ENCODE measurements around the gene POLR2E. TPM values are rescaled to one million over a fixed set of nuclear protein-coding genes. Genes with fewer than 3 reads are reported as not detected.

POLR2E gene
- total RNA-seq, 1 experiment from 2014 or later = 141 TPM

DNA sequence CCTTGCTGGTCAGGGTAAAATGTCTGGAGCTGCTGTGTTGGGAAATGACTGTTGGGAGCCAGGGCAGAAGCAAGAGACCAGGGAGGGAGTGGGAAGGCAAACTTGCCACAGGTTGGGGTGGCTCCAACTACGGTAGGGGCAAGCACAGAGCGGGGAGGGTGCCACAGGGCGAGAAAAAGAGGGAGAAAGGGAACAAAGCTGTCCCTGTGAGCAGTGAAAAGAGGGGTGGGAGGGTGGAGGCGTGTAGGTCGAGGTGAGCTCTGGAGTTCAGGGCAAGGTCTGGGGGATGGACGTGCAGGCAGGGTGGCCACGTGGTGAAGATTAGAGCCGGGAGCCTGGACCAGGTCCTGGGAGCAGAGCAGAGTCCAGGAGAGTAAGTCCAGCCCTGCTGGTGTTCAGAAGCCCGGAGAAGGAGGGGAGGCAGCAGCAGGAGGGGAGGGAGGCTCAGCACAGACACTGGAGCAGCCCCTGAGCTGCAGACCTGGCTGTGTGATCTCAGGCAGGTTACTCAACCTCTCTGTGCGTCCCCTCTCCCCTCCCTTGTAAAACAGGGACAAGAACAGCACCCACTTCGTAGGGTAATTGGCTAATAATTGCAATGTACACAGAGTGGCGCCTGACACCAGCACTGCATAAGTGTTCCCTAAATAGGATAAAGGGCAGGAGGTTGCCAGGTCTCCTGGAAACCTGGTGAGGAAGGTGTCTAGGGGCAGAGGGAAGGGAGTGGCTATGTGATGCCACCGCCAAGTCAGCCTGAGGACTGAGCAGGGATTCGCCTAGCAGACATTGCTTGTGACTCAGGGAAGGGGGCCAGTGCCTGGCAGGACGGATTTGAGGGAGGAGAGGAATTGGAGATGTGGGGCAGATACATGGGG lies 3.2 kb upstream of the POLR2E start:
- CTCF ChIA-PET = no interaction called here
- H3K27me3 Mint-ChIP-seq (ENCODE audit: unreplicated experiment) = no peaks in the 10 kb centered on the region
- no peaks in the 10 kb centered on the region for H3K9me3 Mint-ChIP-seq (ENCODE audit: low read depth, unreplicated experiment)
- H3K4me1 Mint-ChIP-seq (ENCODE audit: low read depth, unreplicated experiment) = peaks cover 19% of the 10 kb centered on the region
- H3K4me3 Mint-ChIP-seq (ENCODE audit: low read depth, unreplicated experiment) = no peak overlapping the region
- intact Hi-C loops (cut with micrococcal nuclease; ENCODE audit: unreplicated experiment) = no loop called here
- no peak for DNase-seq
- BruUV-seq (replicated peaks) = no TSS peak
- H3K36me3 Mint-ChIP-seq (ENCODE audit: insufficient read depth, unreplicated experiment) = peaks cover 64% of the 10 kb centered on the region
- TF ChIP-seq, protein P1, sequence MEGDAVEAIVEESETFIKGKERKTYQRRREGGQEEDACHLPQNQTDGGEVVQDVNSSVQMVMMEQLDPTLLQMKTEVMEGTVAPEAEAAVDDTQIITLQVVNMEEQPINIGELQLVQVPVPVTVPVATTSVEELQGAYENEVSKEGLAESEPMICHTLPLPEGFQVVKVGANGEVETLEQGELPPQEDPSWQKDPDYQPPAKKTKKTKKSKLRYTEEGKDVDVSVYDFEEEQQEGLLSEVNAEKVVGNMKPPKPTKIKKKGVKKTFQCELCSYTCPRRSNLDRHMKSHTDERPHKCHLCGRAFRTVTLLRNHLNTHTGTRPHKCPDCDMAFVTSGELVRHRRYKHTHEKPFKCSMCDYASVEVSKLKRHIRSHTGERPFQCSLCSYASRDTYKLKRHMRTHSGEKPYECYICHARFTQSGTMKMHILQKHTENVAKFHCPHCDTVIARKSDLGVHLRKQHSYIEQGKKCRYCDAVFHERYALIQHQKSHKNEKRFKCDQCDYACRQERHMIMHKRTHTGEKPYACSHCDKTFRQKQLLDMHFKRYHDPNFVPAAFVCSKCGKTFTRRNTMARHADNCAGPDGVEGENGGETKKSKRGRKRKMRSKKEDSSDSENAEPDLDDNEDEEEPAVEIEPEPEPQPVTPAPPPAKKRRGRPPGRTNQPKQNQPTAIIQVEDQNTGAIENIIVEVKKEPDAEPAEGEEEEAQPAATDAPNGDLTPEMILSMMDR (IDR thresholded peaks at IDR 0.05; ENCODE audit: unreplicated experiment) = no peak
- peak overlapping the region; percentile 77 for H3K27ac Mint-ChIP-seq (ENCODE audit: unreplicated experiment)

DNA sequence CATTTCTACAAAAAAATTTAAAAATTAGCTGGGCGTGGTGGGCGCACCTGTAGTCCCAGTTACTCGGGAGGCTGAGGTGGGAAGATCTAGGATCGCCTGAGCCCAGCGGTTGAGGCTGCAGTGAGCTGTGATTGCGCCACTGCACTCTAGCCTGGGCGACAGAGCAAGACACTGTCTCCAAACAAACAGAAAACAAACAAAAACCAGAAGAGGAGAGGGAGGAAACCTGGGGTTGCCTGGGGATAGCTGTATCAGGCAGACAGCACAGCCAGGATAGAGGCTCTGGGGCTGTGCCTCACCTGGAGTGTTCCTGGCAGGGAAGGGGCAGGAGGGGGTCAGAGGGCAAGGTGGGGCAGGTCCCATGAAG lies 2.6 kb upstream of the POLR2E start:
- intact Hi-C loops (cut with micrococcal nuclease; ENCODE audit: unreplicated experiment) = no loop called here
- Mint-ChIP-seq H3K4me3 (ENCODE audit: low read depth, unreplicated experiment) (no peak overlapping the region), H3K27ac (ENCODE audit: unreplicated experiment) (peak overlapping the region; percentile 77), H3K4me1 (ENCODE audit: low read depth, unreplicated experiment) (peaks cover 19% of the 10 kb centered on the region), H3K36me3 (ENCODE audit: insufficient read depth, unreplicated experiment) (peaks cover 60% of the 10 kb centered on the region), H3K9me3 (ENCODE audit: low read depth, unreplicated experiment) (no peaks in the 10 kb centered on the region), H3K27me3 (ENCODE audit: unreplicated experiment) (no peaks in the 10 kb centered on the region)
- TF ChIP-seq, protein P1 (IDR thresholded peaks at IDR 0.05; ENCODE audit: unreplicated experiment) = no peak
- no peak for DNase-seq
- no TSS peak for BruUV-seq (replicated peaks)
- CTCF ChIA-PET = no interaction called here

DNA sequence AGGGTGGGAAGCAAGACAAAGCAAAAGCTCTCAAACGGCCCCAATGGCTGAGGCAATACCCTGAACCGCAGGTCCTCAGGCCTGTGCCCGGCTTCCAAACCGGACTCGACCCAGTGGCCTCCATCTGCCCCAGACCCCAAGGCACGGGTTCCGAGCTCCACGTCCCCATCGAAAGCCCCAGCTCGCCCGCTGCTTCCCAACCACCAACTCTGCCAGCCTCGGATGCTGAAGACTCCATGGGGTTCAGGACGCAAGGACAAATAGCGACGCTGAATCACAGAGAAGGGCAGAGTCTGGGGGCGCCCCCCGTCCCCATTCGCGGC lies 559 bp downstream of the POLR2E start:
- CTCF ChIA-PET = no interaction called here
- DNase-seq = no peak
- TF ChIP-seq, protein P1 (IDR thresholded peaks at IDR 0.05; ENCODE audit: unreplicated experiment) = no peak
- H3K4me3 Mint-ChIP-seq (ENCODE audit: low read depth, unreplicated experiment) = peak overlapping the region; percentile 93
- no TSS peak for BruUV-seq (replicated peaks)
- H3K27me3 Mint-ChIP-seq (ENCODE audit: unreplicated experiment) = no peaks in the 10 kb centered on the region
- H3K27ac Mint-ChIP-seq (ENCODE audit: unreplicated experiment) = peak overlapping the region; percentile 77
- no peaks in the 10 kb centered on the region for H3K9me3 Mint-ChIP-seq (ENCODE audit: low read depth, unreplicated experiment)
- intact Hi-C loops (cut with micrococcal nuclease; ENCODE audit: unreplicated experiment) = no loop called here
- peaks cover 52% of the 10 kb centered on the region for H3K36me3 Mint-ChIP-seq (ENCODE audit: insufficient read depth, unreplicated experiment)
- peaks cover 19% of the 10 kb centered on the region for H3K4me1 Mint-ChIP-seq (ENCODE audit: low read depth, unreplicated experiment)

- Mint-ChIP-seq H3K27me3 (ENCODE audit: unreplicated experiment) (no peaks in the 10 kb centered on the region), H3K27ac (ENCODE audit: unreplicated experiment) (peak overlapping the region; percentile 77), H3K36me3 (ENCODE audit: insufficient read depth, unreplicated experiment) (peaks cover 54% of the 10 kb centered on the region), H3K9me3 (ENCODE audit: low read depth, unreplicated experiment) (no peaks in the 10 kb centered on the region), H3K4me1 (ENCODE audit: low read depth, unreplicated experiment) (peaks cover 16% of the 10 kb centered on the region), H3K4me3 (ENCODE audit: low read depth, unreplicated experiment) (peak overlapping the region; percentile 93)
- TF ChIP-seq, protein P1 (IDR thresholded peaks at IDR 0.05; ENCODE audit: unreplicated experiment) = no peak
- no TSS peak for BruUV-seq (replicated peaks)
- intact Hi-C loops (cut with micrococcal nuclease; ENCODE audit: unreplicated experiment) = no loop called here
- no peak for DNase-seq
- CTCF ChIA-PET = no interaction called here
Measured at GRCh38 chr19:1093811-1094553, 1.2 kb downstream of the POLR2E start.
